ELR (cell line): ENCODE measurements around the gene BRIP1.
"Not testable (repeated sequence)": the region's sequence is repeated elsewhere in the genome, so short reads cannot be mapped to it uniquely, and the experiment has no call there.

Source experiments
- DNase-seq: peaks from one replicate; pipeline ENCODE4 v3.0.0-alpha.2; 2015; ENCODE audit warnings: low read depth

BRIP1 gene

GRCh38 chr17:61827649-61828395 lies 35.5 kb downstream of the BRIP1 start:
- no peak for DNase-seq

- DNase-seq, result not testable (repeated sequence)
Observed at GRCh38 chr17:61826866-61827265, 36.5 kb downstream of the BRIP1 start.

- not testable (repeated sequence) for DNase-seq
Observed at GRCh38 chr17:61826198-61826597, 37.1 kb downstream of the BRIP1 start.

- no peak for DNase-seq
Observed at GRCh38 chr17:61825448-61826137, 37.7 kb downstream of the BRIP1 start.

- DNase-seq, result no peak
Observed at GRCh38 chr17:61822326-61823285, 40.7 kb downstream of the BRIP1 start.

- DNase-seq, result no peak
Observed at GRCh38 chr17:61821655-61822054, 41.7 kb downstream of the BRIP1 start.

- DNase-seq, result not testable (repeated sequence)
Observed at GRCh38 chr17:61819265-61819664, 44.1 kb downstream of the BRIP1 start.

- no peak for DNase-seq
Observed at GRCh38 chr17:61818225-61818624, 45.1 kb downstream of the BRIP1 start.

GRCh38 chr17:61817452-61817851 lies 45.9 kb downstream of the BRIP1 start:
- no peak for DNase-seq

GRCh38 chr17:61816538-61816937 lies 46.8 kb downstream of the BRIP1 start:
- peak; percentile 65 for DNase-seq

GRCh38 chr17:61815863-61816503 lies 47.3 kb downstream of the BRIP1 start:
- DNase-seq, result no peak

- DNase-seq, result no peak
Observed at GRCh38 chr17:61814485-61814884, 48.8 kb downstream of the BRIP1 start.

GRCh38 chr17:61813211-61813610 lies 50.1 kb downstream of the BRIP1 start:
- DNase-seq, result no peak

GRCh38 chr17:61812747-61813146 lies 50.6 kb downstream of the BRIP1 start:
- no peak for DNase-seq

- peak; percentile 73 for DNase-seq
Observed at GRCh38 chr17:61809816-61810392, 53.4 kb downstream of the BRIP1 start.

- no peak for DNase-seq
Observed at GRCh38 chr17:61808442-61808841, 54.9 kb downstream of the BRIP1 start.

- DNase-seq, result peak; percentile 28
Observed at GRCh38 chr17:61806936-61807335, 56.4 kb downstream of the BRIP1 start.

- no peak for DNase-seq
Observed at GRCh38 chr17:61806081-61806828, 57.1 kb downstream of the BRIP1 start.

GRCh38 chr17:61805399-61805798 lies 57.9 kb downstream of the BRIP1 start:
- peak; percentile 88 for DNase-seq

- DNase-seq, result no peak
Observed at GRCh38 chr17:61803796-61804195, 59.5 kb downstream of the BRIP1 start.

- no peak for DNase-seq
Observed at GRCh38 chr17:61803216-61803615, 60.1 kb downstream of the BRIP1 start.
